HG03064 (cell line): Measurements from ENCODE around the gene GAS7.
"Not testable (repeated sequence)": the region's sequence is repeated elsewhere in the genome, so short reads cannot be mapped to it uniquely, and the experiment has no call there.

Experiments used
- ATAC-seq: cut with Tn5 transposase; IDR thresholded peaks from one replicate; pipeline ENCODE4 v1.9.1; 2021; ENCODE audit warnings: low read depth; ENCODE audit not compliant: unreplicated experiment

The GAS7 gene

DNA sequence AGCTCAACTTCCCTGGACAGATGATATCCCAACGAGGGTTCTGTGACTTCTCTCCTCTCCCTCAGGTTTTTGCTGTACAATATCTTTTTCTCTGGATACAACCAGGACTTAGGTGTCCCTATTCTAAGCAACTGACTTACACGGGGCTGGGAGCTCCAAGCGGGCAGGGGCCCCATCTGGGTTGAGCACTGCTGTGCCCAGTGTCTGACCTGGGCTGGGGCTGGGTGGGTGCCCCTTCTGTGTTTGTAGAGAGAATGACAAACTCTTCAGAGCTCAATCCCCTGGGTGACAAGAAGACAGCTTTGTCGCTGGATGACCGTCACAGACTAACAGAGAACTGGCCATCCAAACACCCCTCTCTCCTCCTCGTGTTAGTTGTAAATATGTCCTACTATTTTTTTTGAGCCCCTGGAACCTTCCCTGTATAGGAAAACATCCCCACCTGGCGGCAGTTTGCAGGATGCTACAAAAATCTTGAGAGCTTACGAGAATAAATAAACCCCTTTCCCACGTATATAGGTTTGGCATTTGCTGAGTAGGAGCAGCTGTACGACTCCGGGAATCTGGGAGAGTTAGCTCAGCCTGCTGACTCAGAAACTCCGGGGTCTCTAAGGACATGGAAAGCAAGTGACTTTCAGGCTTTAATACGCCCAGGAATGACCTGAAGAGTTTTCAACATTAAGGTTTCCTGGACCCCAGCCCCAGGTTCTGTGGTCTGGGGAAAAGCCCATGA, 269.6 kb downstream of the GAS7 start:
- ATAC-seq: no peak

DNA sequence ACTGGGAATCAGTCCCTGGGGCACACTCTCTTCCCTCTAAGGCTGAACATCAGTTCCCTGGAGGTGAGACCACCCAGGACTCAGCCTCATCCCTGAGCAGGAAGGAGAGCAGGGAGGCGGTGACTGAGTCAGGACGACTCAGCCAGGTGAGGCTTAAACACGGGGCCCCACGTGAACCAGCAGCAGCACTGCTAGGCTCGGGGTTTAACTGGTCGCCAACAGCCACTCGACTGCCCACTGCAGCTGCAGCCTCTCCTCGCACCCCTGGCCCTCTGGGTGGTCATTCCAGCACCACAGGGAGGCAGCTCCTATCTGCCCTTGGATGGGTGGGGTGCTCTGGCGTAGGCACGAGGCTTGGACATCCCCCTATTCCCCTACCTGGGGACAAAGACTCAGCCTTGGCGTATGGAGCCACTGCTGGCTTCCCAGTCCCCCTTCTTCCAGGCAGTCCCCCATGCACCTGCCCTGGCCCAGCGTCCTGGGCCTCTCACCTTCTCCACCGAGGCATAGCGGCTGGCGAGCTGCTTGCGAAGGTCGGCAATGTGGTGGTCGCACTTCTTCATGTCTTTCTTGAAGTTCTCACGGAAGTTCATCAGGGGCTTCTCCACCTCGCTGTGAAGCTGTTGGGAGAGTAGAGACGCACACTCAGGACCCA, 272.1 kb downstream of the GAS7 start:
- no peak for ATAC-seq

DNA sequence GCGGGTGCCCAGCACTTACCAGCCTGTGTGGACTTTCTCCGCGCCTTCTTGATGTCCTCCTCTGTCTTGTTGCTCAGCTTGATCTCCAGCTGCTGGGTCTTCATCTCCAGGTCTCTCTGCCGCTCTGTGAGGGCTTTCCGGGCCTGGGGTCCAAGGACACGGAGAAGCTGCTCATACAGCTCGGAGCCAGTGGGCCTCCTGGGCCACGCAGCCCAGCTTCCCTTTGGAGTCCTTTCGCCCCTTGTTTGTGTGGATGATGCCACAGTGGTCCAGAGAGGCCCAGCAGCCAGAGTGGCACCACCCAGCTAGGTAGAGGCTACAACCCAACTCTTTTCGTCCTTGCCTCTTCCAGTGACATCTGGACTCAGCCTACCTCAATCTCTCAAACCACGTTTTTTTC, 272.9 kb downstream of the GAS7 start:
- ATAC-seq: no peak

- ATAC-seq: no peak
Observed at GRCh38 chr17:9924735-9925191, 273.6 kb downstream of the GAS7 start.

GRCh38 chr17:9922012-9922848, 276.2 kb downstream of the GAS7 start:
- ATAC-seq: no peak

DNA sequence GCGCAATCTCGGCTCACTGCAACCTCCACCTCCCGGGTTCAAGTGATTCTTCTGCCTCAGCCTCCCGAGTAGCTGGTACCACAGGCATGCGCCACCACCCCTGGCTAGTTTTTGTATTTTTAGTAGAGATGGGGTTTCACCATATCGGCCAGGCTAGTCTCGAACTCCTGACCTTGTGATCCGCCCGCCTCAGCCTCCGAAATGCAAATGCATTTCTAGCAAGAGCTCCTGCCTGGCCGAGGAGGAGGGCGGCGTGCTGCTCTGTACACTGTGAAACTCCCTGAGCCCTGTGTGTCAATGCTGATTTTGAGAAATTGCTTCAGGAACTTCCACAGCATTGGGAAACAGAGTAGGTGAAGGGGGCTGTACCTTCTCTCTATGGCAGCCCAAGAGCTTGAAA, 277.2 kb downstream of the GAS7 start:
- ATAC-seq: not testable (repeated sequence)

- no peak for ATAC-seq
Observed at GRCh38 chr17:9918804-9919352, 279.5 kb downstream of the GAS7 start.

DNA sequence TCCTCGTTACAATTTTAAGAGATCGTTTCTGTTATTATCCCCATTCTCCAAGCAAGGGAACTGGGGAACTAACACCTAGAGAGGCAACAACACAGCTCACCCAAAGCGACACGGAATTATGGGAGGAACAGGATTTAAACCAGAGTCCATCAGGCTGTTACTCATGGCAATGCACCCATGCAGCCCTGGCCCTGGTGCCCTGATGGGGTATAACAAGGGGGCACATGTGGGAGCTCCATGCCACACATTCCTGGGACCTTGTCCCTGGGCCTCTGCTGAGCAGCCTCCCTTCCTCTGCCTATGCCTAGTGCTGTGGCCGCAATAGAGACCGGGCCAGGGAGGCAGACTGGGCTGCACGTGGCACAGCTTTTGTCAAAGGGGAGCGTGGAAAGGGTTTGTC, 280.1 kb downstream of the GAS7 start:
- ATAC-seq: no peak

GRCh38 chr17:9917801-9918200, 280.6 kb downstream of the GAS7 start:
- no peak for ATAC-seq

DNA sequence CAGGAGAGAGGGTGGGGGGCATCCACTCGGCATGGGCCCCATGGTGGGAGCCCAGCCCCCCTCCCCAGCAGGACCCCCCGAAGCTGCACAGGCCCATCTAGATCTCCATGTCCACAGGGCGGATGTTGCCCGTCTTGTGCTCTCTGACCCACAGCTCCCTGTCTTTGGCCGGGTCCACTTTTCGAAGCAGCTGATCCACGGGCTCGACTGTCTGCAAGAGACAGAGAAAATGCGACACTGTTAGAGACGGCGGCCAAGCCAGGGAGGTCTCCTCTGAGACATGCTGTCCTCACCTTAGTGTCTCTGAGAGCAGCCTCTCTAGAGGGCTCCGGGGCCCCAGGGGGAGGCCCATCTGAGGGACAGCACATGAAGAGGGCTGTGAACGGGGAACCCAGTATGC, 281.3 kb downstream of the GAS7 start:
- ATAC-seq: no peak

DNA sequence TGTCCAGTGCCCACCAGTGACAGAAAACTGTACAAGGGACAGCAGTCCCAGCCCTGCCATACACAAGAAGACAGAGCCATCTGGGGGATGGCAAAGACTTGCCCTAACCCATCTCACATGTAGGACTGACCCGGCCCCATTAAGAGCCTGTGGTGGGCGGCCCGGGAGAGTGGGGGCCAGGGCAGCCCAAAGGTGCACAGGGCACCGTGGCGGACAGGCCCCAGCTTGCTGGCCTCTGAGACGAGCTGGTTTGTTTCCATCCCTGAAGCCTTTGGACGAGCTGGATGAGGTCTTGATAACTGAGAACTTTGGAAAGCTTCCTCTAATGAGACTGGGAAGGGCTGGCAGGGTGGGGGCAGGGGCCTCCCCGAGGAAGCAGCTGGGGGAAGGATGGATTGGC, 282.3 kb downstream of the GAS7 start:
- no peak for ATAC-seq

DNA sequence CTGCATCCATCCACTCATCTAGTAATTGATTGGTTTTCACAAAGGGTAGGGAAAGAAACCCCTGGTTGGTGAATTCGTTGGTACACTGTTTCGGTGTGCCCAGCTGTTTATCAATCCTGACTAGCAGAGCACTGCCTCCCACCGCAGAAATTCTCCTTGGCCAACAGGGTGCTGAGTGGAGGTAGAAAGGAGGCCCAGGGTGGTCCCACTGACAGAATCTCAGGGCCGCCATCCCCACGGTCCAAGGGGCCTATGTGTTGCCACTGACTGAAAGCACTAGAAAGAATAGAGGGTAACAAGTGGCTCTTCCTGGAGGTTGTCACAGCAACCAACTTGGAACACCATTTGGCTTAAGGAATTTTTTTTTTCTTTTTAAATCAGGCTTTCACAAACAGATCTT, 284.9 kb downstream of the GAS7 start:
- no peak for ATAC-seq

- ATAC-seq: no peak
Observed at GRCh38 chr17:9912121-9913099, 286.0 kb downstream of the GAS7 start.

DNA sequence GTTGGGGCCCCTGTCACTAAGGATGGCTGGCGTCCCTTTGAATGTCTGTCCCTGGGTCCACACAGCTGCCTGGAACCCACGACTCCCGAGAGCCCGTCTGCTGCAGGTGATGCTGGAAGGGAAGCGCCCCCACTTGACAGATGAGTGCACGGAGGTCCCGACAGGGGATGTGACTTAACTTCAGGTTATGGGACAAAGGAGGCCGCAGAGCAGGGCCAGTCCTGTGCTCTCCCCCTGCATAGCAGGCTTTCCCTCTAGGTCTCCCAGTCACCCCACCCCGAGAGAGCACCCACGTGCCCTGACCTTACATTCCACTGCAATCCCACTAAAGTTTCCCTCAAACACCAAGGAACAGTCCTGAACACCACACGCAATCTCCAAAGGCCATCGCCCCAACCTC, 287.3 kb downstream of the GAS7 start:
- ATAC-seq: no peak

- no peak for ATAC-seq
Observed at GRCh38 chr17:9908649-9909042, 289.8 kb downstream of the GAS7 start.

DNA sequence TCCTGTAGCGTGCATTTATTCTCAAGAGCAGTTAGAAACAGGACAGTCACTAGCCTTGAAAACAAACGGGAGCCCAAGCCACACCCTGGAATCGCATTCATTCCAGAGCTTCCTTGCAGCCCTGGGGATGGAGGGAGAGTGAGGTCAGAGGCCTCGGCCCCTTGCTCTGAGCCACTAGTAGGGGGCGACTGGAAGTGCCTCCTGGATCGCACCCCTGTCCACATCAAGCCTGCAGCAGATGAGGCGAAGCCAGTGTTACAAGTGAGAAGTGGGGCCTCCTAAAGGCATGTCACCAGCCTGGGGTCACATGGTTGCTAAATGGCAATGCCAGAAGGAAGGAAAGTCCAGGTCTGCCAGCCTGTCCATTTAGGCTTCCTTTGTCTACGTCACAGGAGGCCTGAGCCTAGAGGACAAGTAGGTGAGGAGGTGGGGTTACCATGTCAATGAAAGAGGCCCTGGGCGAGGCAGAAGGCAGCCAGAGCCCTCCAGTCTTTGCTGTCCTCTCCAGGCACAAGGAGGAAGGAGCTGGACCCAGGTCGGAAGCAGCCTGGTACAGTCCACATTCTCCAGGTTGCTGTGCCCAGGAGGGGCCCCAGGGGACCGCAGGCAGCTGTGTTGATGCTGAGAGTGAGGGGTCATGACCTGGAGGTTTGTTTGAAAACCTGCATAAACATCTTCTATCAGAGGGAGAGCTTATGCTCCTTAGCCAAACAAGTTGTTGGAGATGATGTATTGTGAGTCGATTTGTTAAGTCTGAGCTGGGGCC, 290.3 kb downstream of the GAS7 start:
- no peak for ATAC-seq

GRCh38 chr17:9907131-9907530, 291.3 kb downstream of the GAS7 start:
- no peak for ATAC-seq

GRCh38 chr17:9906616-9907015, 291.8 kb downstream of the GAS7 start:
- ATAC-seq: no peak

- no peak for ATAC-seq
Observed at GRCh38 chr17:9905902-9906301, 292.5 kb downstream of the GAS7 start.
